Esophagus squamous epithelium (tissue), 5 donors: Measurements from ENCODE around the gene TXNRD1. TPM values are rescaled to one million over a fixed set of nuclear protein-coding genes. Genes with fewer than 3 reads are reported as not detected.
"Not testable (repeated sequence)": the region's sequence is repeated elsewhere in the genome, so short reads cannot be mapped to it uniquely, and the experiment has no call there.

Source experiments
- DNase-seq: peaks from one replicate; lab custom pipeline; 2025; lab: John Stamatoyannopoulos, UW
- H3K27ac ChIP-seq, 4 donors: fragments of 200-600 bp; sonication (generic); one replicate each; pipeline ENCODE4 v1.5.1; 2016 to 2019; ENCODE audit warnings: mild to moderate bottlenecking in 1 of 4
- H3K27me3 ChIP-seq, 4 donors: fragments of 200-600 bp; sonication (generic); 1 replicate in 3 of 4; 2 replicates in 1 of 4; pipeline versions ENCODE4 v1.5.1 to v1.6.0; 2017 to 2021; ENCODE audit warnings: antibody characterized with exemption in 1 of 4
- H3K36me3 ChIP-seq, 3 donors: fragments of 200-600 bp; sonication (generic); one replicate each; pipeline ENCODE4 v1.5.1; 2016 to 2019
- H3K4me1 ChIP-seq, 3 donors: fragments of 200-600 bp; sonication (generic); one replicate each; pipeline ENCODE4 v1.5.1; 2017 to 2019
- H3K4me3 ChIP-seq, 4 donors: fragments of 200-600 bp; sonication (generic); 1 replicate in 3 of 4; 2 replicates in 1 of 4; pipeline ENCODE4 v1.5.1; 2016 to 2019; ENCODE audit warnings: mild to moderate bottlenecking in 2 of 4, moderate library complexity in 1 of 4
- H3K9me3 ChIP-seq, 3 donors: fragments of 200-600 bp; sonication (generic); one replicate each; pipeline ENCODE4 v1.5.1; 2016 to 2019
- CTCF ChIP-seq, 6 experiments: fragments of 450-650 bp in 4 of 6; fragments of 200-600 bp in 2 of 6; sonication (generic) in 2 of 6; IDR thresholded peaks; one replicate each; pipeline ENCODE4 v1.5.1; 2016 to 2019; ENCODE audit warnings: antibody characterized with exemption in 6 of 6, mild to moderate bottlenecking in 4 of 6, moderate library complexity in 4 of 6
- POLR2A ChIP-seq, 4 donors: fragments of 450-650 bp; IDR thresholded peaks; one replicate each; pipeline ENCODE4 v1.6.1; 2017; ENCODE audit warnings: antibody characterized with exemption in 4 of 4, mild to moderate bottlenecking in 4 of 4, moderate library complexity in 3 of 4
- WGBS, 2 donors: methylation state at CpG; one replicate each; pipeline ENCODE4 v1.1.5; 2018; 5-methylcytosine and 5-hydroxymethylcytosine counted together
- intact Hi-C: fragments of 100-400 bp; cut with DNase I; formaldehyde crosslinking; loops from one replicate; pipeline ENCODE4 v1.15.0; 2022
- total RNA-seq, 4 donors: library from RNA; depleted of rRNA; stranded (reverse); fragments of >200 nt; gene quantifications; one replicate each; pipeline ENCODE4 v1.1.0, GENCODE V29; 2016
- donor health status: DM: yes; HTN: yes; CAD: no.

TXNRD1 gene
- total RNA-seq, 4 donors from 2014 or later = 40.6 to 125 (median 82.0) TPM

DNA sequence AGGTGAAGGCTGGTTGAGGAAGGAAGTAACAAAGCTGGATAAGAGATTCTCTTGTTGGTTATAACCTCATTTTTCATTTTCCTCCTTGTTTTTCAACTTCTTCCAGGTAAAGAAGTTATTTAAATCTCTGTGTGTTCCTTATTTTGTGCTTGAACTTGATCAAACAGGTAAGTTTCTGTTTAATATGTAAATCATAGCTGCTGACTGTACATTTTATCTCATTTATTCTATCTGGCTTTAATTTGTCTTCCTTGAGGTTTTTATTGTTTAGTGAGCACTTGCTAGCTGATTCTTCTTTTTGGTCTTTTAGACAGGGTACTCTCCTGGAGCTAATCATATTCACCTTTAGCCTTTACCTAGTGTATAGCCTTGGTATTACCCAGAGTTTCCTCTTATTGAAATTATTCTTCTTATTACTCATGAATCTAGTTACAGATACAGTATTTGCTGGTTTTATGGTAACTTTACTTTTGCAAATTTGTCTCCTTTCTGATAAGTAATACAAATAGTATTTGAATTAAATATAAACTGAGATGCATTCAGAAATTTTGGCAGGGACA, 42.4 kb downstream of the TXNRD1 start:
- intact Hi-C loops = no loop called here
- Histone ChIP-seq H3K4me1 (peaks cover 0 to 5% (median 0%) of the 10 kb centered on the region in 3 donors), H3K9me3 (no peaks in the 10 kb centered on the region), H3K27ac (no peak overlapping the region), H3K36me3 (no peaks in the 10 kb centered on the region), H3K27me3 (no peaks in the 10 kb centered on the region), H3K4me3 (no peak overlapping the region)
- TF ChIP-seq CTCF (IDR thresholded peaks at IDR 0.05) = peak in 1 of 6 experiments; percentile 7
- no peak for TF ChIP-seq POLR2A (IDR thresholded peaks at IDR 0.05)
- no peak for DNase-seq

GRCh38 chr12:104258476-104259067, 43.0 kb downstream of the TXNRD1 start:
- Histone ChIP-seq H3K27ac (no peak overlapping the region), H3K9me3 (no peaks in the 10 kb centered on the region), H3K4me3 (no peak overlapping the region), H3K36me3 (no peaks in the 10 kb centered on the region), H3K27me3 (no peaks in the 10 kb centered on the region), H3K4me1 (peaks cover 0 to 5% (median 5%) of the 10 kb centered on the region in 3 donors)
- TF ChIP-seq CTCF (IDR thresholded peaks at IDR 0.05) (no peak), POLR2A (IDR thresholded peaks at IDR 0.05) (no peak)
- 62 to 75% methylated on average over 2 of the region's 2 CpGs for WGBS, 2 donors
- intact Hi-C loops = no loop called here
- DNase-seq = no peak

- no peak for DNase-seq
- 57 to 75% methylated on average over 4 of the region's 4 CpGs for WGBS, 2 donors
Measured at GRCh38 chr12:104263026-104263425, 47.4 kb downstream of the TXNRD1 start.

DNA sequence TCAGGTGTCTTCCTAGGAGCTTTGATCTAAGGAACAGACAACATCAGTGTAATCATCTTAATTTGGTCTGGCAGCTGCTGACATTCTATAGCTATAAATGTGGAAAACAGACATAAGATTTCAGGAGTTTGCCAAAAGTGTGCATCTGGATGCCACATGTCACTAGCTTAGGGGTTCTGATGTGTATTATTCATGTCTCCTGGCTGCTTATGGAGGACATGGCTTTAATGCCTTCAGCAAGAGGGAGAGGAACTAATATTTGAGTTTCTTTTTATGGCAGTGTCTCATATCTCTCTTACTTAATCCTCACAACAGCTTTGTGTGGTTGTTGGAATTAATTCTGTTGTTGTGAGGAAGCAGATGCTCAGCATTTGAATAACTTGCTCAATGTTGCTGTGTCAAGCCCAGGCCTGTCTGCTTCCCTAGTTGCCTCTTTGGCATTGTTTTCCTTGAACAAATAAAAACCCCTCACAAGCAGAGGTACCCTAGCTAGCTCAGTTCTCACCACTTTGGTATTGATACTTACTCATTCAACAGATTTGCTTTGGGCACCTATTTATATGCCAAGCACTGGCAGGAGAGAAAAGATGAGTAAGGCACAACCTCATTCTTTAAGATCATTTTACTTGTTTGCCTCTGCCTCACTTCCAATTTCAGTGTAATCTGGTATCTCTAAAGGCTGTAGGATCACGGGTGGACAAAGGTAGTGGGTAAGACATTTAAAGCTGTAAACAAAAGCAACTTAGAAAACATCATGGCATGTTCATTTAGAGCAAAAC, 48.2 kb downstream of the TXNRD1 start:
- TF ChIP-seq POLR2A (IDR thresholded peaks at IDR 0.05) (no peak), CTCF (IDR thresholded peaks at IDR 0.05) (no peak)
- peak overlapping the region in 2 of 4 donors; percentile 29 to 40 for H3K27ac ChIP-seq
- WGBS, 2 donors = 8 to 30% methylated on average over 1 of the region's 1 CpG
- intact Hi-C loops = no loop called here
- no peak for DNase-seq
- peaks cover 0 to 12% (median 0%) of the 10 kb centered on the region in 3 donors for H3K4me1 ChIP-seq
- no peaks in the 10 kb centered on the region for H3K36me3 ChIP-seq
- no peak overlapping the region for H3K4me3 ChIP-seq
- H3K9me3 ChIP-seq = no peaks in the 10 kb centered on the region
- no peaks in the 10 kb centered on the region for H3K27me3 ChIP-seq

More at GRCh38 chr12:104263026-104263425, 47.4 kb downstream of the TXNRD1 start:
- no peaks in the 10 kb centered on the region for H3K9me3 ChIP-seq
- intact Hi-C loops = no loop called here
- peaks cover 0 to 12% (median 5%) of the 10 kb centered on the region in 3 donors for H3K4me1 ChIP-seq
- no peaks in the 10 kb centered on the region for H3K27me3 ChIP-seq
- H3K27ac ChIP-seq = no peak overlapping the region
- H3K36me3 ChIP-seq = no peaks in the 10 kb centered on the region
- TF ChIP-seq POLR2A (IDR thresholded peaks at IDR 0.05) (no peak), CTCF (IDR thresholded peaks at IDR 0.05) (no peak)
- no peak overlapping the region for H3K4me3 ChIP-seq

DNA sequence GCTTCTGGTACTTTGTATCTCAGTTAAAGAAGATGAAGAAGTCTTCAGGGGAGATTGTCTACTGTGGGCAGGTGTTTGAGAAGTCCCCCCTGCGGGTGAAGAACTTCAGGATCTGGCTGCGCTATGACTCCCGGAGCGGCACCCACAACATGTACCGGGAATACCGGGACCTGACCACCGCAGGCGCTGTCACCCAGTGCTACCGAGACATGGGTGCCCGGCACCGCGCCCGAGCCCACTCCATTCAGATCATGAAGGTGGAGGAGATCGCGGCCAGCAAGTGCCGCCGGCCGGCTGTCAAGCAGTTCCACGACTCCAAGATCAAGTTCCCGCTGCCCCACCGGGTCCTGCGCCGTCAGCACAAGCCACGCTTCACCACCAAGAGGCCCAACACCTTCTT, 49.9 kb downstream of the TXNRD1 start:
- H3K9me3 ChIP-seq, H3K36me3 ChIP-seq, intact Hi-C loops, H3K4me3 ChIP-seq, DNase-seq, H3K27ac ChIP-seq, H3K27me3 ChIP-seq: not testable (repeated sequence)
- H3K4me1 ChIP-seq = peaks cover 0 to 12% (median 0%) of the 10 kb centered on the region in 3 donors
- 94 to 100% methylated on average over 7 to 15 of the region's 24 CpGs for WGBS, 2 donors
